ENCODE data around the gene GBX1. TPM values are rescaled to one million over a fixed set of nuclear protein-coding genes. Genes with fewer than 3 reads are reported as not detected.

The GBX1 gene
- total RNA-seq, 1 experiment from 2014 or later: not detected

DNA sequence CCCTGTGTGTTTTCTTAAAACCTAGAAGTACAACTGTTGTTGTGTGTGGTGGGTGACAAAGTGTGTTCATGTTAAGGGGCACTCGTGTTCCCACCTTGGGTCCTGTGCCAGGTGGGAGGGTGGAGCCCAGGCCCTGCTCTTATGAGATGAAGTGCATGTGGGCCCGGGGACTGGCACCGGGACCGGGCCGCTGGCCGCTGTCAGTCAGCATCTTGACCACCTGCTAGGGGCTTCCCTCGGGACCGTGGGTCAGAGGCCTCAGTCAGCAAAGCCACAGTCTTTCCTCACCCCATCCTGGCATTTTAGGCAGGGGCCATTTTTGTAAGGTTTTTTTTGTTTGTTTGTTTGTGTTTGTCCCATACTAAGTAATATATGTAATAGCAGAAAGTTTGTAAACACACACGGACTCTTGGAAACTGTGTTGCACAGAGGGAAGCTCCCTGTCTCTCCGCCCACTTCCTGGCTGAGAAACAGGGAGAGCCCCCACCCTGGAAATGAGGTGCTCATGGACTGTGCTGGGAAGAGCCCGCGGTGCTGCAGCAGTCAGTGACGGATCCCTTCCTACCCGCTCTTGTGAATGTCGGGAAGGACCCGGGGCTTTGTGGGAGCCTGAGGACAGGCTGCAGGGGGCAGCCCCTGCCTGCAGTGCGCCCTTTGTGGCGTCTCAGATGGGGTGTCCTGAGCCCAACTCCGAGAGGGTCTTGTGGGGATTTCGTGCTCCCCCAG lies 67.8 kb downstream of the GBX1 start:
- no peaks in the 10 kb centered on the region; the same call in 1 of the 2 replicates for H3K27me3 Mint-ChIP-seq (ENCODE audit: low read depth)
- H3K27ac Mint-ChIP-seq: peak overlapping the region in 1 of 3 experiments; percentile 86; a peak in 1 of 7 replicates
- peaks cover 13% of the 10 kb centered on the region; the same call in 1 of the 2 replicates for H3K79me2 ChIP-seq (ENCODE audit: insufficient read depth, low read length)
- H4K91ac ChIP-seq (ENCODE audit: insufficient read length, low read depth, low read length): no peak overlapping the region
- peaks cover 3% of the 10 kb centered on the region for H3K23me2 ChIP-seq (ENCODE audit: insufficient read length, low read depth, low read length, poor library complexity, severe bottlenecking)
- peaks cover 0 to 17% (median 7%) of the 10 kb centered on the region in 3 experiments; a peak in 4 of 7 replicates for H3K36me3 Mint-ChIP-seq (ENCODE audit: insufficient read depth in 1 of 3, low read depth in 3 of 3)
- no peak overlapping the region for H3K4me3 Mint-ChIP-seq
- TF ChIP-seq, protein P1, sequence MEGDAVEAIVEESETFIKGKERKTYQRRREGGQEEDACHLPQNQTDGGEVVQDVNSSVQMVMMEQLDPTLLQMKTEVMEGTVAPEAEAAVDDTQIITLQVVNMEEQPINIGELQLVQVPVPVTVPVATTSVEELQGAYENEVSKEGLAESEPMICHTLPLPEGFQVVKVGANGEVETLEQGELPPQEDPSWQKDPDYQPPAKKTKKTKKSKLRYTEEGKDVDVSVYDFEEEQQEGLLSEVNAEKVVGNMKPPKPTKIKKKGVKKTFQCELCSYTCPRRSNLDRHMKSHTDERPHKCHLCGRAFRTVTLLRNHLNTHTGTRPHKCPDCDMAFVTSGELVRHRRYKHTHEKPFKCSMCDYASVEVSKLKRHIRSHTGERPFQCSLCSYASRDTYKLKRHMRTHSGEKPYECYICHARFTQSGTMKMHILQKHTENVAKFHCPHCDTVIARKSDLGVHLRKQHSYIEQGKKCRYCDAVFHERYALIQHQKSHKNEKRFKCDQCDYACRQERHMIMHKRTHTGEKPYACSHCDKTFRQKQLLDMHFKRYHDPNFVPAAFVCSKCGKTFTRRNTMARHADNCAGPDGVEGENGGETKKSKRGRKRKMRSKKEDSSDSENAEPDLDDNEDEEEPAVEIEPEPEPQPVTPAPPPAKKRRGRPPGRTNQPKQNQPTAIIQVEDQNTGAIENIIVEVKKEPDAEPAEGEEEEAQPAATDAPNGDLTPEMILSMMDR (conservative IDR thresholded peaks at IDR 0.05): no peak
- H2AFZ ChIP-seq (ENCODE audit: low read length): no peak overlapping the region
- H3K18ac ChIP-seq (ENCODE audit: insufficient read length, low read depth, low read length): no peak overlapping the region
- WGBS (ENCODE audit: extremely low coverage, insufficient read length, low lambda C conversion rate): no CpG with 5 or more reads among the region's 20 CpGs
- peaks cover 21 to 35% of the 10 kb centered on the region in 2 experiments for H3K4me1 Mint-ChIP-seq
- H3K27ac ChIP-seq (ENCODE audit: insufficient read length, low read depth, low read length): no peak overlapping the region
- peaks cover 7% of the 10 kb centered on the region for H3K79me1 ChIP-seq (ENCODE audit: insufficient read depth, low read depth, low read length, poor library complexity, severe bottlenecking)
- no peak overlapping the region for H4K8ac ChIP-seq (replicated peaks; ENCODE audit: insufficient read length, low read depth, low read length)
- no peak overlapping the region for H2BK120ac ChIP-seq (ENCODE audit: low read depth, low read length, poor library complexity, severe bottlenecking)
- no peak overlapping the region for H3T11ph ChIP-seq (ENCODE audit: low read length)
- H4K20me1 ChIP-seq (ENCODE audit: control insufficient read depth, insufficient read depth, insufficient read length): no peaks in the 10 kb centered on the region
- no peak overlapping the region for H3K9ac ChIP-seq (ENCODE audit: extremely low read depth, insufficient read length, low read length)
- no peaks in the 10 kb centered on the region for H3K27me3 ChIP-seq (ENCODE audit: insufficient read depth, low read length)
- H2BK5ac ChIP-seq (ENCODE audit: insufficient read length, low read length): no peak overlapping the region
- H3K4me2 ChIP-seq (ENCODE audit: insufficient read depth, insufficient read length, low read length): no peak overlapping the region
- H4K5ac ChIP-seq (ENCODE audit: insufficient read length, low read depth, low read length): no peak overlapping the region
- no peak for DNase-seq
- no peak overlapping the region for H2BK12ac ChIP-seq (ENCODE audit: insufficient read length, low read depth, low read length)
- H3K4ac ChIP-seq (ENCODE audit: low read depth, low read length): no peak overlapping the region
- no peak overlapping the region for H3K23ac ChIP-seq (ENCODE audit: insufficient read length, low read depth, low read length)
- H3K14ac ChIP-seq (ENCODE audit: insufficient read depth, low read length): 0 out of 2 replicates have a peak overlapping the region, but pooled peaks have one; percentile 5
- H2BK15ac ChIP-seq (ENCODE audit: low read depth, low read length): no peak overlapping the region
- H2BK20ac ChIP-seq (ENCODE audit: low read depth, low read length, poor library complexity, severe bottlenecking): no peak overlapping the region
- no peaks in the 10 kb centered on the region for H3K9me3 ChIP-seq (ENCODE audit: control insufficient read depth, low read depth, low read length)
- H3K4me1 ChIP-seq (ENCODE audit: insufficient read depth, low read length): peaks cover 13% of the 10 kb centered on the region
- no peaks in the 10 kb centered on the region for H3K9me3 Mint-ChIP-seq
- no peak overlapping the region for H2AK5ac ChIP-seq (ENCODE audit: insufficient read length, low read length)
- H3K56ac ChIP-seq (ENCODE audit: insufficient read length, low read depth, low read length): no peak overlapping the region

Other genes starting within 250 kb of the GBX1 start
- gene KCNH2, start 189.4 kb downstream of the GBX1 start, total RNA-seq (2021): 4.3 and 4.5 TPM in 2 replicates
- 4.5 and 4.7 TPM in 2 replicates for gene NOS3, start 176.7 kb downstream of the GBX1 start, total RNA-seq (2021)
- gene ATG9B, start 143.2 kb downstream of the GBX1 start, total RNA-seq (2021): 1.5 and 2.0 TPM in 2 replicates
- gene ABCB8, start 139.2 kb downstream of the GBX1 start, total RNA-seq (2021): 22.1 and 23.9 TPM in 2 replicates
- 1.7 and 2.3 TPM in 2 replicates for gene ASIC3, start 119.2 kb downstream of the GBX1 start, total RNA-seq (2021)
- gene CDK5, start 109.8 kb downstream of the GBX1 start, total RNA-seq (2021): 16.3 and 19.9 TPM in 2 replicates
- 136 and 138 TPM in 2 replicates for gene SLC4A2, start 108.1 kb downstream of the GBX1 start, total RNA-seq (2021)
- 57.8 and 59.5 TPM in 2 replicates for gene FASTK, start 86.9 kb downstream of the GBX1 start, total RNA-seq (2021)
- gene TMUB1, start 84.2 kb downstream of the GBX1 start, total RNA-seq (2021): 45.4 and 53.6 TPM in 2 replicates
- gene AGAP3, start 81.2 kb downstream of the GBX1 start, total RNA-seq (2021): 97.7 and 99.6 TPM in 2 replicates
- not detected in 2 replicates for gene ASB10, start 19.6 kb upstream of the GBX1 start, total RNA-seq (2021)
- gene H2BK1, start 42.8 kb upstream of the GBX1 start, total RNA-seq (2021): 0.97 TPM in 1 of 2 replicates, not detected in the other
- 70.1 and 70.5 TPM in 2 replicates for gene ABCF2, start 59.5 kb upstream of the GBX1 start, total RNA-seq (2021)
- gene CHPF2, start 64.8 kb upstream of the GBX1 start, total RNA-seq (2021): 25.7 and 28.1 TPM in 2 replicates
- 4.7 and 5.0 TPM in 2 replicates for gene SMARCD3, start 81.0 kb upstream of the GBX1 start, total RNA-seq (2021)
- 45.8 and 48.5 TPM in 2 replicates for gene NUB1, start 174.1 kb upstream of the GBX1 start, total RNA-seq (2021)
- 8.1 and 9.4 TPM in 2 replicates for gene WDR86, start 242.3 kb upstream of the GBX1 start, total RNA-seq (2021)